HG03571 (cell line): ENCODE data around the gene HIVEP3.

Experiments
- ATAC-seq: cut with Tn5 transposase; IDR thresholded peaks from one replicate; pipeline ENCODE4 v1.9.1; 2021; ENCODE audit not compliant: unreplicated experiment

Gene HIVEP3

GRCh38 chr1:41592451-41593125 is 326.1 kb downstream of the HIVEP3 start:
- ATAC-seq: no peak

GRCh38 chr1:41591891-41592290 is 326.8 kb downstream of the HIVEP3 start:
- no peak for ATAC-seq

GRCh38 chr1:41590331-41590730 is 328.4 kb downstream of the HIVEP3 start:
- ATAC-seq: no peak

- ATAC-seq: no peak
These were observed 329.3 kb downstream of the HIVEP3 start for GRCh38 chr1:41589395-41589794.

GRCh38 chr1:41588334-41588875 is 330.3 kb downstream of the HIVEP3 start:
- no peak for ATAC-seq

GRCh38 chr1:41587791-41588190 is 330.9 kb downstream of the HIVEP3 start:
- ATAC-seq: no peak

- ATAC-seq: no peak
These were observed 332.5 kb downstream of the HIVEP3 start for GRCh38 chr1:41586230-41586629.

GRCh38 chr1:41583658-41584547 is 334.8 kb downstream of the HIVEP3 start:
- no peak for ATAC-seq

- ATAC-seq: no peak
These were observed 335.7 kb downstream of the HIVEP3 start for GRCh38 chr1:41582851-41583657.

GRCh38 chr1:41582351-41582750 is 336.4 kb downstream of the HIVEP3 start:
- no peak for ATAC-seq

GRCh38 chr1:41582004-41582325 is 336.8 kb downstream of the HIVEP3 start:
- ATAC-seq: no peak

- no peak for ATAC-seq
These were observed 337.3 kb downstream of the HIVEP3 start for GRCh38 chr1:41581216-41582003.

GRCh38 chr1:41580520-41581172 is 338.1 kb downstream of the HIVEP3 start:
- ATAC-seq: no peak

GRCh38 chr1:41580021-41580420 is 338.7 kb downstream of the HIVEP3 start:
- ATAC-seq: no peak

GRCh38 chr1:41578712-41579335 is 339.9 kb downstream of the HIVEP3 start:
- ATAC-seq: no peak

- no peak for ATAC-seq
These were observed 342.1 kb downstream of the HIVEP3 start for GRCh38 chr1:41576620-41577019.

GRCh38 chr1:41576206-41576605 is 342.5 kb downstream of the HIVEP3 start:
- ATAC-seq: no peak

GRCh38 chr1:41574842-41575241 is 343.9 kb downstream of the HIVEP3 start:
- no peak for ATAC-seq
